HCT116 (cell line): ENCODE measurements around the gene PDE9A. TPM values are rescaled to one million over a fixed set of nuclear protein-coding genes. Genes with fewer than 3 reads are reported as not detected.

Source experiments
- ATAC-seq: fragments of 200-7000 bp; cut with Tn5 transposase; 2 replicates; pipeline ENCODE4 v1.9.1; 2020; ENCODE audit warnings: mild to moderate bottlenecking, moderate library complexity
- BruUV-seq: library from RNA; stranded (reverse); fragments of 400-500 nt; replicated peaks from 2 replicates; lab custom pipeline; 2021; lab: Mats Ljungman, UMichigan
- CTCF ChIA-PET: fragments of 300-600 bp; sonication (Branson Sonifier 250); formaldehyde crosslinking; loops from one replicate; lab custom pipeline; 2021; ENCODE audit warnings: antibody characterized with exemption; lab: Charles Lee
- POLR2A ChIA-PET: fragments of 300-600, 350-600 bp; sonication (Branson Sonifier 250); formaldehyde crosslinking; loops from one replicate; lab custom pipeline; 2021; ENCODE audit warnings: antibody characterized with exemption; lab: Charles Lee
- RAD21 ChIA-PET, 2 experiments: fragments of 300-600 bp; sonication (Branson Sonifier 250); formaldehyde crosslinking; loops; one replicate each; lab custom pipeline; 2023; ENCODE audit warnings: low total read pairs in 2 of 2; ENCODE audit not compliant: uncharacterized antibody in 2 of 2, unreplicated experiment in 2 of 2, low non-redundant PET in 1 of 2; lab: Charles Lee
- DNase-seq: peaks from one replicate; pipeline ENCODE4 v3.0.0-alpha.2; 2010; ENCODE audit warnings: low read depth, low spot score
- H2AFZ ChIP-seq: fragments of 200-600 bp; shearing (Covaris generic), sonication (generic); 2 replicates; pipeline ENCODE4 v1.6.1; 2017; ENCODE audit warnings: low read depth, mixed run types, mixed read lengths, antibody characterized with exemption, low read length; ENCODE audit not compliant: poor library complexity, severe bottlenecking
- H3K27ac ChIP-seq: 2 replicates; pipeline ENCODE4 v1.5.1; 2012; ENCODE audit warnings: low read depth, low read length
- H3K27me3 ChIP-seq: fragments of 200-600 bp; sonication (generic); 2 replicates; pipeline ENCODE4 v1.6.1; 2016; ENCODE audit warnings: mixed run types, low read length, mixed read lengths; ENCODE audit not compliant: insufficient read depth
- H3K36me3 ChIP-seq, 2 experiments: fragments of 200-500 bp in 1 of 2; fragments of 200-600 bp in 1 of 2; sonication (Bioruptor generic) in 1 of 2; sonication (generic) in 1 of 2; 2 replicates each; pipeline versions ENCODE4 v1.5.1 to v1.6.1; 2014 to 2016; ENCODE audit warnings: low read length in 2 of 2, inconsistent platforms in 1 of 2, mixed read lengths in 1 of 2, mixed run types in 1 of 2; ENCODE audit not compliant: insufficient read depth in 2 of 2, control insufficient read depth in 1 of 2
- H3K4me1 ChIP-seq, 2 experiments: fragments of 200-600 bp in 1 of 2; sonication (generic) in 1 of 2; 2 replicates each; pipeline versions ENCODE4 v1.5.1 to v1.6.1; 2012 to 2017; ENCODE audit warnings: low read length in 2 of 2, inconsistent platforms in 1 of 2, mild to moderate bottlenecking in 1 of 2, mixed read lengths in 1 of 2, mixed run types in 1 of 2, moderate library complexity in 1 of 2; ENCODE audit not compliant: insufficient read depth in 2 of 2, control insufficient read depth in 1 of 2
- H3K4me2 ChIP-seq: fragments of 200-600 bp; sonication (generic); 2 replicates; pipeline ENCODE4 v1.6.1; 2017; ENCODE audit warnings: mixed run types, low read length, mixed read lengths
- H3K4me3 ChIP-seq, 2 experiments: fragments of 200-600 bp in 1 of 2; sonication (generic) in 1 of 2; replicated peaks in 1 of 2; 2 replicates each; pipeline ENCODE4 v1.5.1; 2011 to 2016; ENCODE audit warnings: low read length in 2 of 2, control low read depth in 1 of 2, low read depth in 1 of 2, mild to moderate bottlenecking in 1 of 2, mixed read lengths in 1 of 2, mixed run types in 1 of 2
- H3K79me2 ChIP-seq: fragments of 200-600 bp; sonication (generic); 2 replicates; pipeline ENCODE4 v1.6.1; 2017; ENCODE audit warnings: mild to moderate bottlenecking, mixed run types, low read length, moderate library complexity, mixed read lengths; ENCODE audit not compliant: insufficient read depth
- H3K9ac ChIP-seq: fragments of 200-600 bp; sonication (generic); 2 replicates; pipeline ENCODE4 v1.6.1; 2016; ENCODE audit warnings: low read length, mixed read lengths
- H3K9me2 ChIP-seq: fragments of 200-600 bp; sonication (generic), shearing (Covaris generic); 2 replicates; pipeline ENCODE4 v1.6.1; 2017; ENCODE audit warnings: mixed run types, mild to moderate bottlenecking, moderate library complexity; ENCODE audit not compliant: insufficient read depth
- H3K9me3 ChIP-seq, 2 experiments: fragments of 200-500 bp in 1 of 2; fragments of 200-600 bp in 1 of 2; sonication (Bioruptor generic) in 1 of 2; sonication (generic) in 1 of 2; 2 replicates each; pipeline ENCODE4 v1.6.1; 2014 to 2017; ENCODE audit warnings: low read length in 2 of 2, mixed read lengths in 2 of 2, inconsistent platforms in 1 of 2, low read depth in 1 of 2, mild to moderate bottlenecking in 1 of 2, mixed run types in 1 of 2, moderate library complexity in 1 of 2; ENCODE audit not compliant: control insufficient read depth in 1 of 2, insufficient read depth in 1 of 2
- H4K20me1 ChIP-seq: fragments of 200-600 bp; sonication (generic), shearing (Covaris generic); 2 replicates; pipeline ENCODE4 v1.6.1; 2017; ENCODE audit warnings: mixed run types, mild to moderate bottlenecking, moderate library complexity; ENCODE audit not compliant: insufficient read depth
- ATF3 ChIP-seq: IDR thresholded peaks from 2 replicates; pipeline ENCODE4 v1.6.1; 2012
- CEBPB ChIP-seq: IDR thresholded peaks from 2 replicates; pipeline ENCODE4 v1.6.1; 2012; ENCODE audit warnings: low read depth
- CTCF ChIP-seq, 3 experiments: fragments of 200-600 bp in 1 of 3; sonication (generic) in 1 of 3; IDR thresholded peaks in 2 of 3; conservative IDR thresholded peaks in 1 of 3; 2 replicates each; pipeline ENCODE4 v1.5.1; 2012 to 2017; ENCODE audit warnings: low read depth in 2 of 3, low read length in 2 of 3, antibody characterized with exemption in 1 of 3, borderline replicate concordance in 1 of 3, control low read depth in 1 of 3, mild to moderate bottlenecking in 1 of 3, mixed read lengths in 1 of 3, mixed run types in 1 of 3, moderate library complexity in 1 of 3; ENCODE audit not compliant: insufficient read depth in 1 of 3
- EGR1 ChIP-seq: IDR thresholded peaks from 2 replicates; pipeline ENCODE4 v1.6.1; 2012; ENCODE audit warnings: low read depth
- ELF1 ChIP-seq: IDR thresholded peaks from 2 replicates; pipeline ENCODE4 v1.6.1; 2012; ENCODE audit warnings: low read depth, borderline replicate concordance
- EZH2 ChIP-seq: fragments of 200-600 bp; sonication (generic); IDR thresholded peaks from 2 replicates; pipeline ENCODE4 v1.6.1; 2017; ENCODE audit warnings: antibody characterized with exemption, mixed run types
- FOSL1 ChIP-seq: IDR thresholded peaks from 2 replicates; pipeline ENCODE4 v1.6.1; 2012; ENCODE audit warnings: low read depth
- JUND ChIP-seq: IDR thresholded peaks from 2 replicates; pipeline ENCODE4 v1.6.1; 2012
- MAX ChIP-seq: IDR thresholded peaks from 2 replicates; pipeline ENCODE4 v1.6.1; 2012
- POLR2A ChIP-seq: IDR thresholded peaks from 2 replicates; pipeline ENCODE4 v1.7.0; 2011; ENCODE audit warnings: borderline replicate concordance; ENCODE audit not compliant: insufficient read depth, insufficient read length; ENCODE audit errors: extremely low read depth
- POLR2AphosphoS5 ChIP-seq: IDR thresholded peaks from 2 replicates; pipeline ENCODE4 v1.6.1; 2011; ENCODE audit warnings: mild to moderate bottlenecking, low read depth, low read length, moderate library complexity
- RAD21 ChIP-seq: IDR thresholded peaks from 2 replicates; pipeline ENCODE4 v1.6.1; 2012; ENCODE audit warnings: low read depth, mild to moderate bottlenecking
- SRF ChIP-seq: IDR thresholded peaks from 2 replicates; pipeline ENCODE4 v1.6.1; 2012; ENCODE audit warnings: low read depth
- TCF7L2 ChIP-seq: IDR thresholded peaks from 2 replicates; pipeline ENCODE4 v1.7.0; 2011; ENCODE audit warnings: borderline replicate concordance, inconsistent platforms; ENCODE audit not compliant: insufficient read depth, insufficient read length; ENCODE audit errors: extremely low read depth
- ZBTB33 ChIP-seq: IDR thresholded peaks from 2 replicates; pipeline ENCODE4 v1.6.1; 2011; ENCODE audit warnings: mild to moderate bottlenecking, low read length, moderate library complexity; ENCODE audit not compliant: insufficient replicate concordance; ENCODE audit errors: extremely low read depth
- ZFX ChIP-seq: fragments of 450-650 bp; IDR thresholded peaks from 2 replicates; pipeline ENCODE4 v1.6.1; 2017
- intact Hi-C: fragments of 100-400 bp; cut with micrococcal nuclease; formaldehyde crosslinking; loops from 2 replicates; pipeline ENCODE4 v1.10.0; 2022
- total RNA-seq: library from RNA; stranded (reverse); gene quantifications from one replicate; pipeline ENCODE4 v1.2.1, GENCODE V29; 2021; ENCODE audit not compliant: unreplicated experiment

Gene PDE9A
- total RNA-seq, 1 experiment from 2014 or later = 31.4 TPM

- no peak for DNase-seq
- no peaks in the 10 kb centered on the region for H3K9me3 ChIP-seq
- H3K4me1 ChIP-seq = peaks cover 13 to 20% of the 10 kb centered on the region in 2 experiments; a peak in 3 of 4 replicates
- TF ChIP-seq POLR2AphosphoS5 (no peak), RAD21 (no peak), TCF7L2 (no peak), CEBPB (no peak), EGR1 (no peak), POLR2A (no peak), CTCF (IDR thresholded peaks at IDR 0.05 in 2 of 3, conservative IDR thresholded peaks at IDR 0.05 in 1 of 3; ENCODE audit: borderline replicate concordance in 1 of 3, insufficient read depth in 1 of 3, low read depth in 2 of 3, low read length in 2 of 3) (no peak), SRF (no peak), FOSL1 (no peak), JUND (no peak), ATF3 (no peak), MAX (no peak), ZBTB33 (no peak), ZFX (no peak), ELF1 (no peak), EZH2 (no peak)
- no peak overlapping the region for H3K4me3 ChIP-seq
- ChIA-PET POLR2A (no interaction called here), RAD21 (no interaction called here), CTCF (no interaction called here)
- no peaks in the 10 kb centered on the region for H3K27me3 ChIP-seq
- H2AFZ ChIP-seq = no peak overlapping the region
- H3K9me2 ChIP-seq = no peaks in the 10 kb centered on the region
- no peaks in the 10 kb centered on the region for H3K36me3 ChIP-seq
- BruUV-seq = no TSS peak
- ATAC-seq = no peak
- H3K9ac ChIP-seq = no peak overlapping the region
- no peak overlapping the region for H3K4me2 ChIP-seq
- intact Hi-C loops = loop anchor here (5.0 to 10.0 kb wide), 2 partner anchors 75 to 168 kb away; no protein-coding TSS in a partner anchor
- H3K27ac ChIP-seq = no peak overlapping the region
- H3K79me2 ChIP-seq = peaks cover 4% of the 10 kb centered on the region; the same call in 1 of the 2 replicates
- H4K20me1 ChIP-seq = no peaks in the 10 kb centered on the region
These were observed 4.0 kb upstream of the PDE9A start for GRCh38 chr21:42649122-42650032.
